Measurements from ENCODE around the gene SMYD3.

The SMYD3 gene

DNA sequence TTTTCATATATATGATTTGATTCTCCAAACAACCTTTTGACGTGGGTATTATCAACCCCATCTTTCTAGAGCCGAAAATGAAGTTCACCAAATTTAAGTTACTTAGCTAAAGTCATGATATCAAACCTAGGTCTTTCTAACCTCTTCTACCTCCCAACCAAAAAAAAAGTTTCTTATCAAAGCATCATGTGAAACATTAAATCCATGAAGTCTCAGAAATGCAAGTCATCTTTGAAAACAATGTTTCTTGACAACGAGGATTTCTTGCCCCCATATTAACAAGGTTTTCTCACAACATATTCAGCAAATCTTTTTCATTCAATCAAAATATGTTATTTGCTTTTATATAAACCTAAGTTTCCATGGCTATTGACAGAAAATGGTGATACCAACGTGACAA lies 306.3 kb downstream of the SMYD3 start:
- no peaks in the 10 kb centered on the region for H3K27me3 ChIP-seq (ENCODE audit: insufficient read depth, poor library complexity, severe bottlenecking)
- H3K4me3 ChIP-seq (replicated peaks; ENCODE audit: insufficient read depth, low read length), result no peak overlapping the region
- TF ChIP-seq SPI1 (IDR thresholded peaks at IDR 0.05; ENCODE audit: borderline replicate concordance, low read depth) (no peak), GABPA (IDR thresholded peaks at IDR 0.05; ENCODE audit: low read depth) (no peak), POLR2AphosphoS5 (IDR thresholded peaks at IDR 0.05; ENCODE audit: low read depth) (no peak)
- TF ChIP-seq, protein P1, sequence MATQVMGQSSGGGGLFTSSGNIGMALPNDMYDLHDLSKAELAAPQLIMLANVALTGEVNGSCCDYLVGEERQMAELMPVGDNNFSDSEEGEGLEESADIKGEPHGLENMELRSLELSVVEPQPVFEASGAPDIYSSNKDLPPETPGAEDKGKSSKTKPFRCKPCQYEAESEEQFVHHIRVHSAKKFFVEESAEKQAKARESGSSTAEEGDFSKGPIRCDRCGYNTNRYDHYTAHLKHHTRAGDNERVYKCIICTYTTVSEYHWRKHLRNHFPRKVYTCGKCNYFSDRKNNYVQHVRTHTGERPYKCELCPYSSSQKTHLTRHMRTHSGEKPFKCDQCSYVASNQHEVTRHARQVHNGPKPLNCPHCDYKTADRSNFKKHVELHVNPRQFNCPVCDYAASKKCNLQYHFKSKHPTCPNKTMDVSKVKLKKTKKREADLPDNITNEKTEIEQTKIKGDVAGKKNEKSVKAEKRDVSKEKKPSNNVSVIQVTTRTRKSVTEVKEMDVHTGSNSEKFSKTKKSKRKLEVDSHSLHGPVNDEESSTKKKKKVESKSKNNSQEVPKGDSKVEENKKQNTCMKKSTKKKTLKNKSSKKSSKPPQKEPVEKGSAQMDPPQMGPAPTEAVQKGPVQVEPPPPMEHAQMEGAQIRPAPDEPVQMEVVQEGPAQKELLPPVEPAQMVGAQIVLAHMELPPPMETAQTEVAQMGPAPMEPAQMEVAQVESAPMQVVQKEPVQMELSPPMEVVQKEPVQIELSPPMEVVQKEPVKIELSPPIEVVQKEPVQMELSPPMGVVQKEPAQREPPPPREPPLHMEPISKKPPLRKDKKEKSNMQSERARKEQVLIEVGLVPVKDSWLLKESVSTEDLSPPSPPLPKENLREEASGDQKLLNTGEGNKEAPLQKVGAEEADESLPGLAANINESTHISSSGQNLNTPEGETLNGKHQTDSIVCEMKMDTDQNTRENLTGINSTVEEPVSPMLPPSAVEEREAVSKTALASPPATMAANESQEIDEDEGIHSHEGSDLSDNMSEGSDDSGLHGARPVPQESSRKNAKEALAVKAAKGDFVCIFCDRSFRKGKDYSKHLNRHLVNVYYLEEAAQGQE (IDR thresholded peaks at IDR 0.05; ENCODE audit: insufficient replicate concordance, low read depth), result no peak
- TF ChIP-seq, protein P2, sequence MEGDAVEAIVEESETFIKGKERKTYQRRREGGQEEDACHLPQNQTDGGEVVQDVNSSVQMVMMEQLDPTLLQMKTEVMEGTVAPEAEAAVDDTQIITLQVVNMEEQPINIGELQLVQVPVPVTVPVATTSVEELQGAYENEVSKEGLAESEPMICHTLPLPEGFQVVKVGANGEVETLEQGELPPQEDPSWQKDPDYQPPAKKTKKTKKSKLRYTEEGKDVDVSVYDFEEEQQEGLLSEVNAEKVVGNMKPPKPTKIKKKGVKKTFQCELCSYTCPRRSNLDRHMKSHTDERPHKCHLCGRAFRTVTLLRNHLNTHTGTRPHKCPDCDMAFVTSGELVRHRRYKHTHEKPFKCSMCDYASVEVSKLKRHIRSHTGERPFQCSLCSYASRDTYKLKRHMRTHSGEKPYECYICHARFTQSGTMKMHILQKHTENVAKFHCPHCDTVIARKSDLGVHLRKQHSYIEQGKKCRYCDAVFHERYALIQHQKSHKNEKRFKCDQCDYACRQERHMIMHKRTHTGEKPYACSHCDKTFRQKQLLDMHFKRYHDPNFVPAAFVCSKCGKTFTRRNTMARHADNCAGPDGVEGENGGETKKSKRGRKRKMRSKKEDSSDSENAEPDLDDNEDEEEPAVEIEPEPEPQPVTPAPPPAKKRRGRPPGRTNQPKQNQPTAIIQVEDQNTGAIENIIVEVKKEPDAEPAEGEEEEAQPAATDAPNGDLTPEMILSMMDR (IDR thresholded peaks at IDR 0.05; ENCODE audit: insufficient read depth, low read length), result no peak
- H3K27ac ChIP-seq (replicated peaks), result no peak overlapping the region
- DNase-seq (ENCODE audit: low read depth in 1 of 2, low spot score in 1 of 2), result no peak

DNA sequence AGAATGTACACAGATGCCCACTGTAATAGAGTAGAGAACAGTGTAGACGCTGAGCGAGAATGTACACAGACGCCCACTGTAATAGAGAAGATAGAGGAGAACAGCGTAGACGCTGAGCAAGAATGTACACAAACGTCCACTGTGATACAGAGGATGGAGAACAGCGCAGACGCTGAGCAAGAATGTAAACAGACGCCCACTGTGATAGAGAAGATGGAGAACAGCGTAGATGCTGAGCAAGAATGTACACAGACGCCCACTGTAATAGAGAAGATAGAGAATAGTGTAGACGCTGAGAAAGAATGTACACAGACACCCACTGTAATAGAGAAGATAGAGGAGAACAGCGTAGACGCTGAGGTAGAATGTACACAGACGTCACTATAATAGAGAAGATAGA lies 306.9 kb downstream of the SMYD3 start:
- Histone ChIP-seq H3K27me3 (ENCODE audit: insufficient read depth, poor library complexity, severe bottlenecking) (no peaks in the 10 kb centered on the region), H3K27ac (replicated peaks) (no peak overlapping the region), H3K4me3 (replicated peaks; ENCODE audit: insufficient read depth, low read length) (no peak overlapping the region)
- TF ChIP-seq POLR2AphosphoS5 (IDR thresholded peaks at IDR 0.05; ENCODE audit: low read depth) (no peak), GABPA (IDR thresholded peaks at IDR 0.05; ENCODE audit: low read depth) (no peak), SPI1 (IDR thresholded peaks at IDR 0.05; ENCODE audit: borderline replicate concordance, low read depth) (no peak)
- TF ChIP-seq, protein P1 (IDR thresholded peaks at IDR 0.05; ENCODE audit: insufficient replicate concordance, low read depth), result no peak
- TF ChIP-seq, protein P2 (IDR thresholded peaks at IDR 0.05; ENCODE audit: insufficient read depth, low read length), result no peak
- DNase-seq (ENCODE audit: low read depth in 1 of 2, low spot score in 1 of 2), result no peak

DNA sequence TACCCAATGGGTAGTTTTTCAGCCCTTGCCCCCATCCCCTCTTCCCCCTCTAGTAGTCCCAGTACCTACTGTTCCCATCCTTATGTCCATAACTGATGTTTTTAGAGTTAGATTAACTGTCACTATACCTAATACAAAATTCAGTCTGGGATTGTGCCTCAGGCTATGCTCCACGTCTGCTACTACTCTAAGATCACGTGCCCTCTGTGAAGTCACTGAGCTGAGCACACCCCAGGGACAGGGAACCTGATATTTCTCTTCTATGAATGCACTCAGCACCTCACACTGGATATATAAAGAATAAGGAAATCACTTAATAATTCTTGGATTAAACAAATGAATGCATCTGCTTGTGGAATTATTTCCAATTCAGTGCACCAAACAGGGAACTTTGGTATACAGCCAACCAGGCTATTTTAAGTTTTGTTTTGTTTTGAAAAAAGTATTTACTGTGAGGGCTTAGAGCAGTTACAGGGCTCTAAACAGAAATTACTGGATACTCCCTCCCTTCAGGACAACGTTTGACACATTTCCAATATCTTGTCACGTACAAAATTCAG lies 307.9 kb downstream of the SMYD3 start:
- Histone ChIP-seq H3K4me3 (replicated peaks; ENCODE audit: insufficient read depth, low read length) (no peak overlapping the region), H3K27ac (replicated peaks) (no peak overlapping the region)
- no peak for TF ChIP-seq SPI1 (IDR thresholded peaks at IDR 0.05; ENCODE audit: borderline replicate concordance, low read depth)
- TF ChIP-seq POLR2AphosphoS5 (IDR thresholded peaks at IDR 0.05; ENCODE audit: low read depth), result no peak
- TF ChIP-seq, protein P2 (IDR thresholded peaks at IDR 0.05; ENCODE audit: insufficient read depth, low read length), result no peak
- TF ChIP-seq GABPA (IDR thresholded peaks at IDR 0.05; ENCODE audit: low read depth), result no peak
- TF ChIP-seq, protein P1 (IDR thresholded peaks at IDR 0.05; ENCODE audit: insufficient replicate concordance, low read depth), result no peak

More for the DNA sequence above, 307.9 kb downstream of the SMYD3 start:
- no peaks in the 10 kb centered on the region for H3K27me3 ChIP-seq (ENCODE audit: insufficient read depth, poor library complexity, severe bottlenecking)
- DNase-seq (ENCODE audit: low read depth in 1 of 2, low spot score in 1 of 2), result no peak
